ENCODE data around the gene GABRG3.

GABRG3 gene

DNA sequence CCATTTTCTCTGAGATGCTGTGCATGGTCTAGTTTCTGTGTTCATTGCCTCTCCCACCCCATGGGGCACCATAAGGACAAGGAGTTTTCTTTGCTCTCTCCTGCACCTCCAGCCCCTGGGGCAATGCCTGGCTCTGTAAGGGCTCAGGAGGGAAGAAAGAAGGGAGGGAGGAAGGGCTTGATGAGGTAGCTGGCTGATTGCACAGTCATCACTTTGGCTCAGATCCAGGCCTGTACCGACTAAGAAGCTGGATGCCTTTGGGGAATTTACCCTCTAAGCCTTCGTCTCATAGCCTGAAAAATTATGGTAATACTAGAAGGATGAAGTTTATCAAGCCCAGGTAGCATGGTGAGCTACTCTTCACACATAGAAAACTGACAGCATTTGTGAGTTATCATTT is 382.9 kb downstream of the GABRG3 start:
- no peak for TF ChIP-seq SNAI2 (CRISPR knock-in tag; IDR thresholded peaks at IDR 0.05)
- ATAC-seq = no peak

DNA sequence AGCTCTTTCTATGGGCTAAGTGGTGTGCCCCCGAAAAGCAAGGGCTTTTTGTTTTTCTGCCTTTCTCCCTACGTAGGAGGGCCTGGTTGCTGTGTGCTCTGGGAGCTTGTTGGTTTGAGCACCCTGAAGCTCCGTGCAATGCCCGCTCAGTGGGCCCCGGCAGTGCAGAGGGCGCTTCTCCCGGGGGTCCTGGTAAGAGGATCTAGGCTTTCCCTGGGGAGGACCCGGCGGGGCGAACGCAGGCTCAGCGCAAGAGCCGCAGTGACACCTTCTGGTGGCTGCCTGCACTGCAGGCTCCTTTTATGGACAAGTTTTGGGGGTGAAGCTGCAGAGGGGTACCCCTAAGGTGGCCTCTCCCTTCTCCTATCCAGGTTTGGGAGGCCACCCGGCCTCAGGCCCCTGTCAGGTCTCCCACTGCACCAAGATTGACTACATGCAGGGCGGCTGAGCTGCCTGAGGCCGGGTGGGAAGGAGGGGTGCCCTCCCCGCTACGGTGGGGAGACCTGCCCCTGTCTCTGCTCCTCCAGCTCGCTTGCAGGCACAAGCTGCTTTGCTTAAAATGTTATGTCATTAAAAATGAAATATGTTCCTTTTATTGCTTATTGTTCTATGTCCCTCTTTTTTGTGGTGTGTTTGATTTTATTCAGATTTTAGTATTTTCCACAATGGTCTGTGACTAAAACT is 387.9 kb downstream of the GABRG3 start:
- no peak for TF ChIP-seq GLIS3 (CRISPR knock-in tag; IDR thresholded peaks at IDR 0.05)
- no peak for TF ChIP-seq PPARA (CRISPR knock-in tag; IDR thresholded peaks at IDR 0.05; ENCODE audit: borderline replicate concordance)
- no peak for TF ChIP-seq SNAI2 (CRISPR knock-in tag; IDR thresholded peaks at IDR 0.05)
- TF ChIP-seq, protein P1, sequence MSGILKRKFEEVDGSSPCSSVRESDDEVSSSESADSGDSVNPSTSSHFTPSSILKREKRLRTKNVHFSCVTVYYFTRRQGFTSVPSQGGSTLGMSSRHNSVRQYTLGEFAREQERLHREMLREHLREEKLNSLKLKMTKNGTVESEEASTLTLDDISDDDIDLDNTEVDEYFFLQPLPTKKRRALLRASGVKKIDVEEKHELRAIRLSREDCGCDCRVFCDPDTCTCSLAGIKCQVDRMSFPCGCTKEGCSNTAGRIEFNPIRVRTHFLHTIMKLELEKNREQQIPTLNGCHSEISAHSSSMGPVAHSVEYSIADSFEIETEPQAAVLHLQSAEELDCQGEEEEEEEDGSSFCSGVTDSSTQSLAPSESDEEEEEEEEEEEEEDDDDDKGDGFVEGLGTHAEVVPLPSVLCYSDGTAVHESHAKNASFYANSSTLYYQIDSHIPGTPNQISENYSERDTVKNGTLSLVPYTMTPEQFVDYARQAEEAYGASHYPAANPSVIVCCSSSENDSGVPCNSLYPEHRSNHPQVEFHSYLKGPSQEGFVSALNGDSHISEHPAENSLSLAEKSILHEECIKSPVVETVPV (CRISPR knock-in tag; IDR thresholded peaks at IDR 0.05) = no peak
- TF ChIP-seq, protein P2, sequence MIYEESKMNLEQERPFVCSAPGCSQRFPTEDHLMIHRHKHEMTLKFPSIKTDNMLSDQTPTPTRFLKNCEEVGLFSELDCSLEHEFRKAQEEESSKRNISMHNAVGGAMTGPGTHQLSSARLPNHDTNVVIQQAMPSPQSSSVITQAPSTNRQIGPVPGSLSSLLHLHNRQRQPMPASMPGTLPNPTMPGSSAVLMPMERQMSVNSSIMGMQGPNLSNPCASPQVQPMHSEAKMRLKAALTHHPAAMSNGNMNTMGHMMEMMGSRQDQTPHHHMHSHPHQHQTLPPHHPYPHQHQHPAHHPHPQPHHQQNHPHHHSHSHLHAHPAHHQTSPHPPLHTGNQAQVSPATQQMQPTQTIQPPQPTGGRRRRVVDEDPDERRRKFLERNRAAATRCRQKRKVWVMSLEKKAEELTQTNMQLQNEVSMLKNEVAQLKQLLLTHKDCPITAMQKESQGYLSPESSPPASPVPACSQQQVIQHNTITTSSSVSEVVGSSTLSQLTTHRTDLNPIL (CRISPR knock-in tag; IDR thresholded peaks at IDR 0.05; ENCODE audit: low read depth) = no peak
- TF ChIP-seq ISL1 (CRISPR knock-in tag; IDR thresholded peaks at IDR 0.05) = no peak
- TF ChIP-seq, protein P3, sequence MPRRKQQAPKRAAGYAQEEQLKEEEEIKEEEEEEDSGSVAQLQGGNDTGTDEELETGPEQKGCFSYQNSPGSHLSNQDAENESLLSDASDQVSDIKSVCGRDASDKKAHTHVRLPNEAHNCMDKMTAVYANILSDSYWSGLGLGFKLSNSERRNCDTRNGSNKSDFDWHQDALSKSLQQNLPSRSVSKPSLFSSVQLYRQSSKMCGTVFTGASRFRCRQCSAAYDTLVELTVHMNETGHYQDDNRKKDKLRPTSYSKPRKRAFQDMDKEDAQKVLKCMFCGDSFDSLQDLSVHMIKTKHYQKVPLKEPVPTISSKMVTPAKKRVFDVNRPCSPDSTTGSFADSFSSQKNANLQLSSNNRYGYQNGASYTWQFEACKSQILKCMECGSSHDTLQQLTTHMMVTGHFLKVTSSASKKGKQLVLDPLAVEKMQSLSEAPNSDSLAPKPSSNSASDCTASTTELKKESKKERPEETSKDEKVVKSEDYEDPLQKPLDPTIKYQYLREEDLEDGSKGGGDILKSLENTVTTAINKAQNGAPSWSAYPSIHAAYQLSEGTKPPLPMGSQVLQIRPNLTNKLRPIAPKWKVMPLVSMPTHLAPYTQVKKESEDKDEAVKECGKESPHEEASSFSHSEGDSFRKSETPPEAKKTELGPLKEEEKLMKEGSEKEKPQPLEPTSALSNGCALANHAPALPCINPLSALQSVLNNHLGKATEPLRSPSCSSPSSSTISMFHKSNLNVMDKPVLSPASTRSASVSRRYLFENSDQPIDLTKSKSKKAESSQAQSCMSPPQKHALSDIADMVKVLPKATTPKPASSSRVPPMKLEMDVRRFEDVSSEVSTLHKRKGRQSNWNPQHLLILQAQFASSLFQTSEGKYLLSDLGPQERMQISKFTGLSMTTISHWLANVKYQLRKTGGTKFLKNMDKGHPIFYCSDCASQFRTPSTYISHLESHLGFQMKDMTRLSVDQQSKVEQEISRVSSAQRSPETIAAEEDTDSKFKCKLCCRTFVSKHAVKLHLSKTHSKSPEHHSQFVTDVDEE (CRISPR knock-in tag; IDR thresholded peaks at IDR 0.05) = no peak
- no peak for TF ChIP-seq TCF4 (CRISPR knock-in tag; IDR thresholded peaks at IDR 0.05; ENCODE audit: borderline replicate concordance)
- TF ChIP-seq ZNF565 (CRISPR knock-in tag; conservative IDR thresholded peaks at IDR 0.05; ENCODE audit: low read depth) = no peak
- TF ChIP-seq TOX (CRISPR knock-in tag; IDR thresholded peaks at IDR 0.05; ENCODE audit: borderline replicate concordance) = no peak
- TF ChIP-seq, protein P4, sequence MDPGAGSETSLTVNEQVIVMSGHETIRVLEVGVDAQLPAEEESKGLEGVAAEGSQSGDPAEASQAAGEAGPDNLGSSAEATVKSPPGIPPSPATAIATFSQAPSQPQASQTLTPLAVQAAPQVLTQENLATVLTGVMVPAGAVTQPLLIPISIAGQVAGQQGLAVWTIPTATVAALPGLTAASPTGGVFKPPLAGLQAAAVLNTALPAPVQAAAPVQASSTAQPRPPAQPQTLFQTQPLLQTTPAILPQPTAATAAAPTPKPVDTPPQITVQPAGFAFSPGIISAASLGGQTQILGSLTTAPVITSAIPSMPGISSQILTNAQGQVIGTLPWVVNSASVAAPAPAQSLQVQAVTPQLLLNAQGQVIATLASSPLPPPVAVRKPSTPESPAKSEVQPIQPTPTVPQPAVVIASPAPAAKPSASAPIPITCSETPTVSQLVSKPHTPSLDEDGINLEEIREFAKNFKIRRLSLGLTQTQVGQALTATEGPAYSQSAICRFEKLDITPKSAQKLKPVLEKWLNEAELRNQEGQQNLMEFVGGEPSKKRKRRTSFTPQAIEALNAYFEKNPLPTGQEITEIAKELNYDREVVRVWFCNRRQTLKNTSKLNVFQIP (CRISPR knock-in tag; IDR thresholded peaks at IDR 0.05; ENCODE audit: borderline replicate concordance, low read depth) = no peak
- TF ChIP-seq OSR1 (CRISPR knock-in tag; IDR thresholded peaks at IDR 0.05) = no peak
- TF ChIP-seq ZNF70 (CRISPR knock-in tag; IDR thresholded peaks at IDR 0.05) = no peak
- TF ChIP-seq RARB (CRISPR knock-in tag; IDR thresholded peaks at IDR 0.05) = no peak
- ATAC-seq = no peak

DNA sequence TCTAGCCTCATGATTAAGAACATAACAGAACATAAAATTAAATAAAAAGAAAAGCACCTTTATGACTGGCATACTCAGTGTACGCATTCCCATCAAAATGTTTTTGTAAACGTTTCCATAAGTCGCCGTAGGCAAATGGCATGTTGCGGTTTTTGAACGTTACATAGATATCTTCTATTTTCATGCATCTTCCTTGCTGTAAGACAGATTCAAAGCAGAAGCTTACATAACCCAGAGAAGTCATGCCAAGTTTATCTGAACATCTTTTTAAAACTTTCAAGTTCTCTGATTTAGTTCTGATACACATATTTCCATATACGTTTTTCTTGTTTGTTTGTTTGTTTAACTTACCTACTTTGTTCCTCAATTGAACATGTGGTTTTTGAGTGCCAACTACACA is 388.6 kb downstream of the GABRG3 start:
- ATAC-seq = no peak

More for the DNA sequence above, 388.6 kb downstream of the GABRG3 start:
- TF ChIP-seq PPARA (CRISPR knock-in tag; IDR thresholded peaks at IDR 0.05; ENCODE audit: borderline replicate concordance) (no peak), ZC3H10 (CRISPR knock-in tag; IDR thresholded peaks at IDR 0.05) (no peak), ZFP30 (CRISPR knock-in tag; IDR thresholded peaks at IDR 0.05) (no peak), ARNTL (CRISPR knock-in tag; IDR thresholded peaks at IDR 0.05; ENCODE audit: borderline replicate concordance, low read depth) (no peak), RARB (CRISPR knock-in tag; IDR thresholded peaks at IDR 0.05) (no peak), OSR1 (CRISPR knock-in tag; IDR thresholded peaks at IDR 0.05) (no peak), SNAI2 (CRISPR knock-in tag; IDR thresholded peaks at IDR 0.05) (no peak), TOX (CRISPR knock-in tag; IDR thresholded peaks at IDR 0.05; ENCODE audit: borderline replicate concordance) (no peak), ESRRG (CRISPR knock-in tag; IDR thresholded peaks at IDR 0.05) (no peak), TCF4 (CRISPR knock-in tag; IDR thresholded peaks at IDR 0.05; ENCODE audit: borderline replicate concordance) (no peak), ZNF70 (CRISPR knock-in tag; IDR thresholded peaks at IDR 0.05) (no peak), ISL1 (CRISPR knock-in tag; IDR thresholded peaks at IDR 0.05) (no peak), BACH2 (CRISPR knock-in tag; IDR thresholded peaks at IDR 0.05; ENCODE audit: borderline replicate concordance) (no peak), ZFP3 (CRISPR knock-in tag; IDR thresholded peaks at IDR 0.05) (no peak), ZNF8 (CRISPR knock-in tag; IDR thresholded peaks at IDR 0.05) (no peak)
- TF ChIP-seq, protein P2 (CRISPR knock-in tag; IDR thresholded peaks at IDR 0.05; ENCODE audit: low read depth) = no peak
- TF ChIP-seq, protein P3 (CRISPR knock-in tag; IDR thresholded peaks at IDR 0.05) = no peak
- TF ChIP-seq, protein P5, sequence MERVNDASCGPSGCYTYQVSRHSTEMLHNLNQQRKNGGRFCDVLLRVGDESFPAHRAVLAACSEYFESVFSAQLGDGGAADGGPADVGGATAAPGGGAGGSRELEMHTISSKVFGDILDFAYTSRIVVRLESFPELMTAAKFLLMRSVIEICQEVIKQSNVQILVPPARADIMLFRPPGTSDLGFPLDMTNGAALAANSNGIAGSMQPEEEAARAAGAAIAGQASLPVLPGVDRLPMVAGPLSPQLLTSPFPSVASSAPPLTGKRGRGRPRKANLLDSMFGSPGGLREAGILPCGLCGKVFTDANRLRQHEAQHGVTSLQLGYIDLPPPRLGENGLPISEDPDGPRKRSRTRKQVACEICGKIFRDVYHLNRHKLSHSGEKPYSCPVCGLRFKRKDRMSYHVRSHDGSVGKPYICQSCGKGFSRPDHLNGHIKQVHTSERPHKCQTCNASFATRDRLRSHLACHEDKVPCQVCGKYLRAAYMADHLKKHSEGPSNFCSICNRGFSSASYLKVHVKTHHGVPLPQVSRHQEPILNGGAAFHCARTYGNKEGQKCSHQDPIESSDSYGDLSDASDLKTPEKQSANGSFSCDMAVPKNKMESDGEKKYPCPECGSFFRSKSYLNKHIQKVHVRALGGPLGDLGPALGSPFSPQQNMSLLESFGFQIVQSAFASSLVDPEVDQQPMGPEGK (CRISPR knock-in tag; IDR thresholded peaks at IDR 0.05; ENCODE audit: borderline replicate concordance) = no peak

Measured in SK-N-SH treated with all-trans-retinoic acid at 6 μM for 48 hours (cell line).